Glomerular endothelial cell (primary cell): ENCODE data around the gene ZNF148. TPM values are rescaled to one million over a fixed set of nuclear protein-coding genes. Genes with fewer than 3 reads are reported as not detected.

ENCODE experiments used
- DNase-seq: peaks from one replicate; pipeline ENCODE4 v3.0.0-alpha.2; 2011; ENCODE audit warnings: low read depth, low spot score; ENCODE audit errors: extremely low read depth
- total RNA-seq: library from RNA; depleted of rRNA; stranded (reverse); fragments of >200 nt; gene quantifications from 2 replicates; pipeline ENCODE4 v1.2.3, GENCODE V29; 2015

The ZNF148 gene
- total RNA-seq, 1 donor from 2014 or later, result 21.4 TPM

GRCh38 chr3:125229707-125230106, 145.4 kb downstream of the ZNF148 start:
- DNase-seq, result no peak

DNA sequence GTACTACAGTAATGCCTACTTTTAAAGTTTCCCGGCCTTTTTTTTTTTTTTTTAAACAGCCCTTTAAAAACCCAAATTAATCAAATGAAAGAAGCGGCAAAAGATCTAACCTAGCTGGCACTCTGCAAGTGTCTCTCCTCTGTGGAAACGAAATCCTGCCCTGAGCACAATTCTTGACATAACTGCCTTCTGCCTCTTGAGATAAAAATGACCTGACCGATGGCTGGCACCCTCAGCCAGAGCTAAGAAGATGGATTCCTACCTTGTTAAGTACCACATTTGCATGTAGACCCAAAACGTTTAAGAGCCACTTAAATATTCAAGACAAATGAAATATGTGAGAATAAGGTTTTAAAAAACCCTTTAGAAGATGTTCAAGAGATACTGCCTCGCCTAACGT, 146.0 kb downstream of the ZNF148 start:
- DNase-seq, result no peak

- no peak for DNase-seq
Measured at GRCh38 chr3:125221831-125222230, 153.3 kb downstream of the ZNF148 start.

GRCh38 chr3:125220727-125221429, 154.2 kb downstream of the ZNF148 start:
- no peak for DNase-seq

DNA sequence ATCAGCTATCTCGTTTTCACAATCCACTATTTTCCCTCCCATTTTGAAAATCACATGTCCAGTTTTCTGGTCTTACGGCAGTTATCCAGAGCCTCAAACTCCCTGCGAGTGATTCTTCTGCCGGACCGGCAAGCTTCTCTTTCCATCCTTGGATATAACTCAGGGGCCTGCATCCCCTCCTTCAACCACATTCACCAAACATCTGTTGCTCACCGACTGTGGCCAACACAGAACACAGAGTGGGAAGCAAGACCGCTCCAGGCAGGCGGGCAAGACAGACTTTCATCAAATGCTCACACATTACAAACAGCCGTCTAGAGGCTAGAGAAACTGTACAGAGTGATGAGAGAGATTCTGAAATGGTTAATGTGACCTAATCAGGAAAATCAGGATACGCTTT, 154.9 kb downstream of the ZNF148 start:
- no peak for DNase-seq

GRCh38 chr3:125219261-125219701, 155.8 kb downstream of the ZNF148 start:
- no peak for DNase-seq

- no peak for DNase-seq
Measured at GRCh38 chr3:125214738-125215137, 160.4 kb downstream of the ZNF148 start.

DNA sequence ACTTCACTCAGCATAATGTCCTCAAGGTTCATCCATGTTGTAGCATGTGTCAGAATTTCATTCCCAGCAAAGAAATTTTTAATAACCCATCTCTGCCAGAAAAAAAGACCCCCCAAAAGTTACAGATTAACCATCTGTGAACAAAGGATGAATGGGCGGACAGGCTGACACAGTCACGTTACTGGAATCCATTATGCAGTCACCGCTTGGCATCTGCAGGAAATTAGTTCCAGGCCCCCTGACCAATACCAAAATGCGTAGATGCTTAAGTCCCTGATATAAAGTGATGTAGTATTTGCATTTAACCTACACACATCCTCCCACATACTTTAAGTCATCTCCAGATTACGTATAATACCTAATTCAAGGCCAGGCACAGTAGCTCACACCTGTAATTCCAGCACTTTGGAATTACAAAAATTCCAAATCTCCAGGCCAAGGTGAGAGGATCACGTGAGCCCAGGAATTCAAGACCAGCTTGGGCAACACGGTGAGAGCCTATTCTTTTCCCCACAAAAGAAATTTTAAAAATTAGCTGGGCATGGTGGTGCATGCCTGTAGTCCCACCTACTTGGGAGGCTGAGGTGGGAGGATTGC, 161.1 kb downstream of the ZNF148 start:
- DNase-seq, result no peak

GRCh38 chr3:125213364-125213755, 161.8 kb downstream of the ZNF148 start:
- no peak for DNase-seq

DNA sequence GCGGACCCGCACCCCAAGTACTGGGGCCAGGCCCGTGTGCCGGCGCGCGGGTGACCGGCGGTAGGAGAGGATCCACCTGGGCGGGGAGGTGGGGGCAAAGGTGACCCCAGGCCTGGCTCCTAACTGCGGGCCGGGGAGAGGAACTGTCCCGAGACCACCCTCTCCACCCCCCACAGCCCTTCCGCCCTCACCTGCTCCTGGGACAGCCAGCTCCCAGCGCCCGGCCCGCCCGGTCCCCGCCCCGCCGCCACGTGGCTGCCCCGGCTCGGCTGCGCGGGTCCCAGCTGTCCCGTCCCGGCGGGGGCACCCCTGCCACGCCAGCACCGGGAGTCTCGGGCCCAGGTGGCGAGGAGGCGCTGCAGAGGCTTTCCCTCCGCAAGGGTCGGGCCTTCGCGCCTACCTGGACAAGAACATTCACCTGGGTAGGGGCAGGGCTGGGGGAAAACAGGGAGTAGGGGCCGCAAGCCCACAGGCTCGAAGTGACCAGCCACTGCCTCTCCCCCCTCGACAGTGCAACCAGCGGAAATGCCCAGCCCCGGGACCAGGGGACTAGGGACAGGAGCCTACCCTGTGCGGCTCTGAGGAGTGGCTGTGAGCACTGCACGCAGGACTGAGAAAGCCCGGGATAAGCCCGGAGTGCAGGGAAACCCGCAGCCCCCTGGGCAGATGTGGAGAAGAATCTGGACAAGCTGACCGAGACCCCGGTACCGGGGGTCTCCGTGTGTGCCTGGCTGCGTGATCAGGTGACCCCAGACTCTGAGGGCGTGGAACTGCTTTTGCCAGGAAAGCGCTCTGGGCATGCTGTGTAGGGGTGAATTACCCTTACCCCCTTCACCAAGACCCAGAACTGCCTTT, 162.4 kb downstream of the ZNF148 start, which contains the start of gene SLC12A8:
SLC12A8 (minus strand) TSS at position 240 of the 855 bp plus-strand sequence. CDS start 1,399 bp downstream, outside the sequence.
- no peak for DNase-seq

DNA sequence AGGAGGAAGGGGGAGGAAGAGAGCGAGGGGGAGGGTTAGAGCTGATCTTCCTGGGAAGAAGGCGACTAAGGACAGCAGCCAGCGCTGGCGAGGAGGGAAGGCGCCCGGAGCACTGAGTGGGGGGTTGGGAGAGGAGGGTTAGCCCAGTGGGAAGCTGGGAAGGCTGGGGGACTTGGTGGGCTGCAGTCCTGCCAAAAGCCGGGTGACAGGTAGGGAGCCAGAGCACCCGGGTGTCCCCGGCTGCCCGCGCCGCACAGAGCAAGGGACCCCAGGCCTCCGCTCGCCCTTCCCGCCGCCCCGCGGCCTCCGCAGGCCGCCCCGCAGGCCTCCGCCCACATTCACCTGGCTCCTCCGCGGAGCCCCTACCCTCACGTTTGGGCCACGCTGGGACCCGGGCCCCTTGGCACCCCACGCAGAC, 163.0 kb downstream of the ZNF148 start:
- no peak for DNase-seq

GRCh38 chr3:125211523-125212090, 163.5 kb downstream of the ZNF148 start:
- DNase-seq, result no peak

DNA sequence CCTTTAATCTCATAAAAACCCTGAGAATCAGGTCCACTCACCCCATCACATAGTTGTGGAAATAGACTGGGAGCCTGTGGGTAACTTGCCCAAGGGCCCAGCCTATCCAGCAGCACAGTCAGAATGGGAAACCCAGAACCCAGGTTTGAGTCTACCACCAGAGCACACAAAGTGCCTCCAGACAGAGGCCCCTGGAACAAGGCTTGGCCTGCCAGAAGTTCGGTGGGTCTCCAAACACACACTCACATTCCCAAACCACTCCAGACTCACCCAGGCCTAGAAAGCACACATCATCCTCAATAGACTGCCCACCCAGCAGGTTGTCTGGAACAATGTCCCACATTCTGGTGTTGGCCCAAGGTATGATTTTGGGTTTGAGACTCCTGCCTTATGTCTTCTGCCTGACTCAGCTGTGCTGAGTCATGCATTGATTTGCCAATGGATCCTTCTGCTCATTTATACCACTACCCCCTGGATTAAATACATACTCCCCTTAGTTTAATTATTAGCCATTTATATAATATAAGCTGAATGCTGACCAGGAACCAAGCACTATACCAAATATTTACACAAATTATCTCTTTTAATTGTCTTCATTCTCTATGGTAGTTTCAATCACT, 167.1 kb downstream of the ZNF148 start:
- DNase-seq, result no peak

DNA sequence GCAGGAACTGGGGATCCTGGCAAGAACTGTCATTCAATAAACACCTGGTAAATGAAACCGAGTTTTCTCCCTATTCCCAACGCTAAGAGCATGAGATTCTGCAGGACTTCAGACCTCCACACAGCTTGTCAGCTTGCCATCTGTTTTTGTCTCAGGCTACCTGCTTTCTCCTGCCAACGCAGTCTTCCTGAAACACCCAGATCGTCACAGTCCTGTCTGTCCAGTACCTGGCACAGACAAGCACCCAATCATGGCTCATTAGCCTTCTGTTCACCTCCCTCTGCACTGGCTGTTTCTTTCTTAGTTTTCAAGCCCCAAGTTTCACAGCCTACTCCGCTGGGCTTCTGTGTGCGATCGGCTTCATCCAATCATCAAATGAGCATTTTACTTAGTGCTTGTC, 167.6 kb downstream of the ZNF148 start:
- DNase-seq, result no peak

GRCh38 chr3:125206934-125207333, 168.2 kb downstream of the ZNF148 start:
- DNase-seq, result no peak

DNA sequence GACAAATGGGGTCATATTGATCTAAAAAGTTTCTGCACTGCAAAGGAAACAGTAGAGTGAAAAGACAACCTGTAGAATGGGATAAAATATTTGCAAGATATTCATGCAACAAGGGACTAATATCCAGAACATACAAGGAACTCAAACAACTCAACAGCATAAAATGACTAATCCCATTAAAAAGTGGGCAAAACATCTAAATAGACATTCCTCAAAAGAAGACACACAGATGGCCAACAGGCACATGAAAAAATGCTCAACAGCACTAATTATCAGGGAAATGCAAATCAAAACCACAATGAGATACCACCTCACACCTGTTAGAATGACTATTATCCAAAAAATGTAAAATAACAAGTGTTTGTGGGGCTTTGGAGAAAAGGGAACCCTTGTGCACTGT, 171.4 kb downstream of the ZNF148 start:
- DNase-seq, result no peak

DNA sequence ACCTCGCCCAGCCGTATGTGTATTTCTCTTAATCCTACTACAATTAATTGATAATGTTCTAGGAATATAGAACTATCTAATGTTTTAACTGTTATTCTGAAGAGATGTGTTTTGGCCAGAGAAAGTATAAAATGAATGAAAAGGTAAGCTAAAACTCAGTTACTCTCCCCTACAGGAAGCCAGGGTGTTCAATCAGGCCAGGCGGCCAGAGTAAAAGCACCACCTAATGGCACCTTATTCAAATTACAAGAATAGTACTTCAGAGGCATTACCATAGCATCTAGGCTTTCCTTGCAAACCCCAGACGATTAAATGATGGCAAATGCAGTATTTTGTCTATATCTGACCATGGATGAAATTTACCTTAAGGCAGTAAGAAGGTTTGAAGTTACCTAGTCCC, 172.9 kb downstream of the ZNF148 start:
- DNase-seq, result no peak

DNA sequence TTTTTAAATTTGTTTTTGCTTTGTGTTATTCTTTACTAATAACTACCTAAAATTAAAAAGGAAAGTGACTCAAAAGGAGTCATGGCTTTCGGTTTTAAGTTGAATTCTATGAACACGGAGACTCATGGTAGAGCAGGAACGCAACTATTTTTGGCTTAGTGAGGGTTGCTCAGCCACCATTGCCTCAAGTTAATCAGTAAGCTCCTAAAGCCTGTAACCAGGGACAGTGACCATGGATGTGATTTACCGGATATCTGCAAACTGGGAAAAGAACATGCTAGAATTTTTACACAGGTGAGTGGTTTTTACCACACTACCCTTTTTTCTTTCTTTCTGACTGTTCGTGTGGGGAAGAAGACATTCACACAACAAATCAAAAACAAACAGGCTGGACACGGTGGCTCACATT, 174.4 kb downstream of the ZNF148 start:
- DNase-seq, result no peak

DNA sequence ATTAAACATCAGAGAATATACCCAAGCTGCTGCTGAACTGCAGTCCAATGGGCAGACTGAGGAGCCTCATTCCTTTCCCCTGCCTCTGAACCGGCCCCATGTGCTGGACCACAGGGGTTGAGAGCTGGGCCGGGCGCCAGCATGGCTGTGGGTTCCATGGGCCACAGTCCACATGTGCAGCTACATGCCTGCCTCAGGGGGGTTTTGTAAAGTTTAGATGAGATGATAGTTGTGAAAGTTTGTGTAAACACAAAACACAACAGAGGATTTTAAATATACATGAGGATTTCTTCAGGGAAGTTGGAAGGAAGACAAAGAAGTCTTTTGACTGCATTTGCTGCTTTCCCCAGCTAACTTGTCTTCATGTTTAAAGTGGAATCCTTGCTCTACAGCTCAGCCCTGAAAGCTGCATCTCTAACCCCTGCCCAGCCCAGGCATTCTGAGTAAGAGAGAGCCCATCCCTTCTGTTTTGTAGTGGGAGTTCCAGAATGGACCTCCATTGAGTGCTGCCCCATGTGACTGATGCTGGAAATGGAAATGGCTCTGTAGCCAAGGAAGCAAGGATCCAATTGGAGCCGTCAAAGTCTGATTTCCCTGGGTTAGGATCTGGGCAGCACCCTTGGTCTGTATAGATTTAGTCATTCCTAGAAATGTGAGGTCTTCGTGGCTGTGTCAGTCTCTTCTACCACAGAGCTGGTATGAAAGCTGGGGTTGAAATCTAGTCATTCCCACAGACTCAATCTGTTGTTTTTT, 180.1 kb downstream of the ZNF148 start:
- DNase-seq, result no peak
